ENCODE data around the gene LRRC9.
A peak's percentile ranks its signal among the peaks of the same experiment; 100 is the strongest.

LRRC9 gene

GRCh38 chr14:60102389-60102788, 182.4 kb downstream of the LRRC9 start:
- H3K9me2 ChIP-seq (replicated peaks; ENCODE audit: insufficient read depth, low read length), result no peaks in the 10 kb centered on the region
- no peak overlapping the region for H3K9ac ChIP-seq (ENCODE audit: low read length)
- H3K27me3 ChIP-seq (replicated peaks; ENCODE audit: insufficient read depth, low read length), result no peaks in the 10 kb centered on the region
- no peaks in the 10 kb centered on the region for H3F3A ChIP-seq (ENCODE audit: insufficient read depth, low read length)
- no peak overlapping the region for H3K4me3 ChIP-seq (ENCODE audit: low read length)
- H3K9me3 ChIP-seq (replicated peaks; ENCODE audit: insufficient read depth, low read length), result no peaks in the 10 kb centered on the region
- H3K27ac ChIP-seq (ENCODE audit: low read length), result no peak overlapping the region
- no peaks in the 10 kb centered on the region for H3K4me1 ChIP-seq (ENCODE audit: low read length)
- DNase-seq, result no peak
- H3K79me2 ChIP-seq (ENCODE audit: low read length), result no peaks in the 10 kb centered on the region
- no peaks in the 10 kb centered on the region for H3K36me3 ChIP-seq (replicated peaks; ENCODE audit: insufficient read depth, low read length)
- no peaks in the 10 kb centered on the region for H4K20me1 ChIP-seq (ENCODE audit: insufficient read depth, low read length)
- no peak for TF ChIP-seq EZH2phosphoT487 (IDR thresholded peaks at IDR 0.05; ENCODE audit: low read length)
- TF ChIP-seq EZH2 (optimal IDR thresholded peaks at IDR 0.05; ENCODE audit: low read depth, low read length), result no peak
- no peak for TF ChIP-seq CTCF (IDR thresholded peaks at IDR 0.05; ENCODE audit: low read length)
- H2AFZ ChIP-seq (ENCODE audit: low read length), result no peak overlapping the region
- H3K4me2 ChIP-seq (ENCODE audit: low read depth, low read length), result no peak overlapping the region

- Histone ChIP-seq H3K9ac (ENCODE audit: low read length) (no peak overlapping the region), H3K9me3 (replicated peaks; ENCODE audit: insufficient read depth, low read length) (no peaks in the 10 kb centered on the region), H4K20me1 (ENCODE audit: insufficient read depth, low read length) (no peaks in the 10 kb centered on the region), H3K27me3 (replicated peaks; ENCODE audit: insufficient read depth, low read length) (no peaks in the 10 kb centered on the region), H2AFZ (ENCODE audit: low read length) (no peak overlapping the region), H3K79me2 (ENCODE audit: low read length) (no peaks in the 10 kb centered on the region), H3K36me3 (replicated peaks; ENCODE audit: insufficient read depth, low read length) (no peaks in the 10 kb centered on the region), H3K4me2 (ENCODE audit: low read depth, low read length) (no peak overlapping the region), H3K9me2 (replicated peaks; ENCODE audit: insufficient read depth, low read length) (no peaks in the 10 kb centered on the region), H3K27ac (ENCODE audit: low read length) (no peak overlapping the region), H3K4me1 (ENCODE audit: low read length) (no peaks in the 10 kb centered on the region), H3K4me3 (ENCODE audit: low read length) (no peak overlapping the region), H3F3A (ENCODE audit: insufficient read depth, low read length) (no peaks in the 10 kb centered on the region)
- TF ChIP-seq EZH2 (optimal IDR thresholded peaks at IDR 0.05; ENCODE audit: low read depth, low read length) (no peak), CTCF (IDR thresholded peaks at IDR 0.05; ENCODE audit: low read length) (no peak), EZH2phosphoT487 (IDR thresholded peaks at IDR 0.05; ENCODE audit: low read length) (no peak)
- no peak for DNase-seq
Measured at GRCh38 chr14:60106339-60106738, 186.4 kb downstream of the LRRC9 start.

GRCh38 chr14:60107477-60107876, 187.5 kb downstream of the LRRC9 start:
- Histone ChIP-seq H3K36me3 (replicated peaks; ENCODE audit: insufficient read depth, low read length) (no peaks in the 10 kb centered on the region), H3K4me3 (ENCODE audit: low read length) (no peak overlapping the region), H3K9me2 (replicated peaks; ENCODE audit: insufficient read depth, low read length) (no peaks in the 10 kb centered on the region), H3K79me2 (ENCODE audit: low read length) (no peaks in the 10 kb centered on the region), H3K4me1 (ENCODE audit: low read length) (0 out of 2 replicates have a peak, but pooled peaks cover 3% of the 10 kb centered on the region), H3K27ac (ENCODE audit: low read length) (no peak overlapping the region), H3K27me3 (replicated peaks; ENCODE audit: insufficient read depth, low read length) (no peaks in the 10 kb centered on the region), H3K4me2 (ENCODE audit: low read depth, low read length) (no peak overlapping the region), H3K9me3 (replicated peaks; ENCODE audit: insufficient read depth, low read length) (no peaks in the 10 kb centered on the region), H3K9ac (ENCODE audit: low read length) (no peak overlapping the region), H4K20me1 (ENCODE audit: insufficient read depth, low read length) (no peaks in the 10 kb centered on the region), H3F3A (ENCODE audit: insufficient read depth, low read length) (no peaks in the 10 kb centered on the region), H2AFZ (ENCODE audit: low read length) (no peak overlapping the region)
- TF ChIP-seq EZH2phosphoT487 (IDR thresholded peaks at IDR 0.05; ENCODE audit: low read length), result no peak
- TF ChIP-seq EZH2 (optimal IDR thresholded peaks at IDR 0.05; ENCODE audit: low read depth, low read length), result no peak
- DNase-seq, result no peak

DNA sequence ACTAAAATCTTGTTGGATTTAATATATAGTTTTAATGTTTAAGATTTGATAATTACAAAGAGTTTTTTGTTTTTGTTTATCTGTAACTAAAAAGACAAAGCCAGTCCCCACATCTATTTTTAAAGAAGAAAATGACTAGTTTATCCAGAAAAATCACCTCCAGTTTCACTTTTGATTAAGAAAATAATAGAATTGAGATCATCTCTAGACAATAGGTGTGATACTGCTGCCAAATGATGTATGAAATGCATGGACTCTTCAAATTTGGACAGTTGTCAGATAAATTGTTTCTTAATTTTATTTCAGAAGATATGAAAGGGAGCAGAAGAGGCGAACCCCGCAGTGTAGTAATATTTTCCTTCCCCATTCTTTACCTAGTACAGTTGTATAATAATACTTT, 191.8 kb downstream of the LRRC9 start:
- no peak overlapping the region for H2AFZ ChIP-seq (ENCODE audit: low read length)
- no peaks in the 10 kb centered on the region for H3K79me2 ChIP-seq (ENCODE audit: low read length)
- H3F3A ChIP-seq (ENCODE audit: insufficient read depth, low read length), result no peaks in the 10 kb centered on the region
- H3K9ac ChIP-seq (ENCODE audit: low read length), result no peak overlapping the region
- H3K4me1 ChIP-seq (ENCODE audit: low read length), result 0 out of 2 replicates have a peak, but pooled peaks cover 3% of the 10 kb centered on the region
- no peaks in the 10 kb centered on the region for H4K20me1 ChIP-seq (ENCODE audit: insufficient read depth, low read length)
- no peaks in the 10 kb centered on the region for H3K9me3 ChIP-seq (replicated peaks; ENCODE audit: insufficient read depth, low read length)
- no peaks in the 10 kb centered on the region for H3K27me3 ChIP-seq (replicated peaks; ENCODE audit: insufficient read depth, low read length)
- no peak for TF ChIP-seq EZH2phosphoT487 (IDR thresholded peaks at IDR 0.05; ENCODE audit: low read length)
- TF ChIP-seq CTCF (IDR thresholded peaks at IDR 0.05; ENCODE audit: low read length), result no peak
- TF ChIP-seq EZH2 (optimal IDR thresholded peaks at IDR 0.05; ENCODE audit: low read depth, low read length), result no peak
- peak; percentile 10 for DNase-seq
- H3K9me2 ChIP-seq (replicated peaks; ENCODE audit: insufficient read depth, low read length), result no peaks in the 10 kb centered on the region
- no peak overlapping the region for H3K27ac ChIP-seq (ENCODE audit: low read length)
- H3K4me3 ChIP-seq (ENCODE audit: low read length), result no peak overlapping the region
- peak overlapping the region; percentile 32; the same call in 1 of the 2 replicates for H3K4me2 ChIP-seq (ENCODE audit: low read depth, low read length)
- no peaks in the 10 kb centered on the region for H3K36me3 ChIP-seq (replicated peaks; ENCODE audit: insufficient read depth, low read length)

All from MM.1S (cell line).